Measurements from ENCODE around the gene MAPKAPK2.

Gene MAPKAPK2

GRCh38 chr1:206661161-206661820 is 23.4 kb upstream of the MAPKAPK2 start:
- peaks cover 45% of the 10 kb centered on the region for H3K27me3 ChIP-seq (ENCODE audit: insufficient read depth, low read length)
- WGBS, result 94% methylated on average over 10 of the region's 11 CpGs
- H3K4me1 ChIP-seq (ENCODE audit: insufficient read depth, low read length), result peaks cover 9% of the 10 kb centered on the region; the same call in 1 of the 2 replicates
- no peak overlapping the region for H3K4me3 ChIP-seq (ENCODE audit: low read length)
- H3K27ac ChIP-seq (ENCODE audit: low read depth, low read length), result no peak overlapping the region
- H3K9ac ChIP-seq (ENCODE audit: low read depth, low read length), result no peak overlapping the region
- no peaks in the 10 kb centered on the region for H3K9me3 ChIP-seq (ENCODE audit: insufficient read depth, low read depth, low read length)
- no peaks in the 10 kb centered on the region for H3K36me3 ChIP-seq (ENCODE audit: insufficient read depth, low read length)

- no peaks in the 10 kb centered on the region for H3K36me3 ChIP-seq (ENCODE audit: insufficient read depth, low read length)
- no peak overlapping the region for H3K27ac ChIP-seq (ENCODE audit: low read depth, low read length)
- H3K9me3 ChIP-seq (ENCODE audit: insufficient read depth, low read depth, low read length), result no peaks in the 10 kb centered on the region
- WGBS, result 72% methylated on average over 2 of the region's 3 CpGs
- no peak overlapping the region for H3K9ac ChIP-seq (ENCODE audit: low read depth, low read length)
- peaks cover 38% of the 10 kb centered on the region for H3K27me3 ChIP-seq (ENCODE audit: insufficient read depth, low read length)
- H3K4me1 ChIP-seq (ENCODE audit: insufficient read depth, low read length), result peaks cover 9% of the 10 kb centered on the region; the same call in 1 of the 2 replicates
- H3K4me3 ChIP-seq (ENCODE audit: low read length), result no peak overlapping the region
Observed at GRCh38 chr1:206662396-206663092, 22.2 kb upstream of the MAPKAPK2 start.

GRCh38 chr1:206663362-206663761 is 21.3 kb upstream of the MAPKAPK2 start:
- peak overlapping the region; percentile 39 for H3K4me3 ChIP-seq (ENCODE audit: low read length)
- peaks cover 30% of the 10 kb centered on the region for H3K27me3 ChIP-seq (ENCODE audit: insufficient read depth, low read length)
- H3K4me1 ChIP-seq (ENCODE audit: insufficient read depth, low read length), result peaks cover 3% of the 10 kb centered on the region; the same call in 1 of the 2 replicates
- H3K36me3 ChIP-seq (ENCODE audit: insufficient read depth, low read length), result no peaks in the 10 kb centered on the region
- no peaks in the 10 kb centered on the region for H3K9me3 ChIP-seq (ENCODE audit: insufficient read depth, low read depth, low read length)
- WGBS, result 88% methylated on average over 5 of the region's 5 CpGs
- H3K9ac ChIP-seq (ENCODE audit: low read depth, low read length), result no peak overlapping the region
- H3K27ac ChIP-seq (ENCODE audit: low read depth, low read length), result no peak overlapping the region

GRCh38 chr1:206663832-206664652 is 20.7 kb upstream of the MAPKAPK2 start:
- Histone ChIP-seq H3K9me3 (ENCODE audit: insufficient read depth, low read depth, low read length) (no peaks in the 10 kb centered on the region), H3K9ac (ENCODE audit: low read depth, low read length) (no peak overlapping the region), H3K4me3 (ENCODE audit: low read length) (peak overlapping the region; percentile 39), H3K27me3 (ENCODE audit: insufficient read depth, low read length) (peaks cover 30% of the 10 kb centered on the region), H3K4me1 (ENCODE audit: insufficient read depth, low read length) (no peaks in the 10 kb centered on the region; the same call in 1 of the 2 replicates), H3K27ac (ENCODE audit: low read depth, low read length) (no peak overlapping the region), H3K36me3 (ENCODE audit: insufficient read depth, low read length) (no peaks in the 10 kb centered on the region)
- WGBS, result 16% methylated on average over 20 of the region's 20 CpGs

GRCh38 chr1:206664740-206665139 is 20.0 kb upstream of the MAPKAPK2 start:
- Histone ChIP-seq H3K9me3 (ENCODE audit: insufficient read depth, low read depth, low read length) (no peaks in the 10 kb centered on the region), H3K27ac (ENCODE audit: low read depth, low read length) (no peak overlapping the region), H3K36me3 (ENCODE audit: insufficient read depth, low read length) (no peaks in the 10 kb centered on the region), H3K9ac (ENCODE audit: low read depth, low read length) (no peak overlapping the region), H3K4me3 (ENCODE audit: low read length) (no peak overlapping the region), H3K27me3 (ENCODE audit: insufficient read depth, low read length) (peaks cover 24% of the 10 kb centered on the region), H3K4me1 (ENCODE audit: insufficient read depth, low read length) (no peaks in the 10 kb centered on the region)
- WGBS, result 78% methylated on average over 6 of the region's 6 CpGs

- H3K36me3 ChIP-seq (ENCODE audit: insufficient read depth, low read length), result no peaks in the 10 kb centered on the region
- WGBS, result 93% methylated on average over 3 of the region's 3 CpGs
- no peak overlapping the region for H3K9ac ChIP-seq (ENCODE audit: low read depth, low read length)
- peaks cover 22% of the 10 kb centered on the region for H3K27me3 ChIP-seq (ENCODE audit: insufficient read depth, low read length)
- H3K9me3 ChIP-seq (ENCODE audit: insufficient read depth, low read depth, low read length), result no peaks in the 10 kb centered on the region
- H3K27ac ChIP-seq (ENCODE audit: low read depth, low read length), result no peak overlapping the region
- H3K4me3 ChIP-seq (ENCODE audit: low read length), result no peak overlapping the region
- no peaks in the 10 kb centered on the region for H3K4me1 ChIP-seq (ENCODE audit: insufficient read depth, low read length)
Observed at GRCh38 chr1:206666031-206666561, 18.6 kb upstream of the MAPKAPK2 start.

- Histone ChIP-seq H3K36me3 (ENCODE audit: insufficient read depth, low read length) (no peaks in the 10 kb centered on the region), H3K27me3 (ENCODE audit: insufficient read depth, low read length) (peaks cover 20% of the 10 kb centered on the region), H3K27ac (ENCODE audit: low read depth, low read length) (no peak overlapping the region), H3K4me1 (ENCODE audit: insufficient read depth, low read length) (peaks cover 9% of the 10 kb centered on the region), H3K4me3 (ENCODE audit: low read length) (no peak overlapping the region), H3K9me3 (ENCODE audit: insufficient read depth, low read depth, low read length) (no peaks in the 10 kb centered on the region), H3K9ac (ENCODE audit: low read depth, low read length) (no peak overlapping the region)
- 87% methylated on average over 5 of the region's 5 CpGs for WGBS
Observed at GRCh38 chr1:206666954-206667665, 17.6 kb upstream of the MAPKAPK2 start.

- Histone ChIP-seq H3K27ac (ENCODE audit: low read depth, low read length) (no peak overlapping the region), H3K9ac (ENCODE audit: low read depth, low read length) (no peak overlapping the region), H3K36me3 (ENCODE audit: insufficient read depth, low read length) (no peaks in the 10 kb centered on the region), H3K9me3 (ENCODE audit: insufficient read depth, low read depth, low read length) (no peaks in the 10 kb centered on the region), H3K4me3 (ENCODE audit: low read length) (no peak overlapping the region), H3K27me3 (ENCODE audit: insufficient read depth, low read length) (peaks cover 8% of the 10 kb centered on the region), H3K4me1 (ENCODE audit: insufficient read depth, low read length) (peaks cover 21% of the 10 kb centered on the region)
- WGBS, result 74% methylated on average over 2 of the region's 2 CpGs
Observed at GRCh38 chr1:206668351-206668750, 16.4 kb upstream of the MAPKAPK2 start.

GRCh38 chr1:206668874-206669410 is 15.8 kb upstream of the MAPKAPK2 start:
- H3K9me3 ChIP-seq (ENCODE audit: insufficient read depth, low read depth, low read length), result no peaks in the 10 kb centered on the region
- H3K4me1 ChIP-seq (ENCODE audit: insufficient read depth, low read length), result peaks cover 26% of the 10 kb centered on the region
- no peak overlapping the region for H3K4me3 ChIP-seq (ENCODE audit: low read length)
- H3K27me3 ChIP-seq (ENCODE audit: insufficient read depth, low read length), result peaks cover 2% of the 10 kb centered on the region; the same call in 1 of the 2 replicates
- no peak overlapping the region for H3K27ac ChIP-seq (ENCODE audit: low read depth, low read length)
- H3K36me3 ChIP-seq (ENCODE audit: insufficient read depth, low read length), result no peaks in the 10 kb centered on the region
- WGBS, result 86% methylated on average over 5 of the region's 6 CpGs
- no peak overlapping the region for H3K9ac ChIP-seq (ENCODE audit: low read depth, low read length)

GRCh38 chr1:206672011-206672688 is 12.6 kb upstream of the MAPKAPK2 start:
- Histone ChIP-seq H3K36me3 (ENCODE audit: insufficient read depth, low read length) (no peaks in the 10 kb centered on the region), H3K4me3 (ENCODE audit: low read length) (no peak overlapping the region), H3K27ac (ENCODE audit: low read depth, low read length) (no peak overlapping the region), H3K4me1 (ENCODE audit: insufficient read depth, low read length) (peaks cover 26% of the 10 kb centered on the region), H3K27me3 (ENCODE audit: insufficient read depth, low read length) (no peaks in the 10 kb centered on the region), H3K9me3 (ENCODE audit: insufficient read depth, low read depth, low read length) (no peaks in the 10 kb centered on the region), H3K9ac (ENCODE audit: low read depth, low read length) (no peak overlapping the region)
- WGBS, result 46% methylated on average over 8 of the region's 8 CpGs

Measured in HUES64 (cell line).